Measurements from ENCODE around the gene DSCAML1. TPM values are rescaled to one million over a fixed set of nuclear protein-coding genes. Genes with fewer than 3 reads are reported as not detected.

Gene DSCAML1
- total and polyA plus RNA-seq, 10 of the 15 experiments (the other 5 are each of a cell fraction or from before 2014, with no cell fraction given) = 0.03 to 0.18 (median 0.06) TPM; not detected in 1

DNA sequence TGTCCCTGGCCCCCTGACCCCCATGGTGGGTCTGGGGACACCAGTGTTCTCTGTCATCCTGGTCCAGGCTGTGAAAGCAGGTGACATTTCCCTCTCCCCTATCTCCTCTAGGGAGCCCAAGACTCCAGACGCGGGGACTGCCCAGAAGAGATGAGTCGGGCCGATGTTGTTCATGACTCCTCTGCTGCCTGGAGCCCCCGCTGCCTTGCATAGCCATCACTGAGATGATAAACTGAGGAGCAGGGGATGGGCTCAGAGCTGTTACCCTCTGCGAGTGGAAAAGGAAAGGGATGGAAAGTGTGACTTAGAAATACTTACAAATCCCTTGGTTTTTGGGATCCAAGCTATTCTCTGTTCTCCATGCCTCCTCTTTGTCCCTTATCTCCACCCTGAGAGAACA is 209.6 kb downstream of the DSCAML1 start (continued):
- TF ChIP-seq, protein P1, sequence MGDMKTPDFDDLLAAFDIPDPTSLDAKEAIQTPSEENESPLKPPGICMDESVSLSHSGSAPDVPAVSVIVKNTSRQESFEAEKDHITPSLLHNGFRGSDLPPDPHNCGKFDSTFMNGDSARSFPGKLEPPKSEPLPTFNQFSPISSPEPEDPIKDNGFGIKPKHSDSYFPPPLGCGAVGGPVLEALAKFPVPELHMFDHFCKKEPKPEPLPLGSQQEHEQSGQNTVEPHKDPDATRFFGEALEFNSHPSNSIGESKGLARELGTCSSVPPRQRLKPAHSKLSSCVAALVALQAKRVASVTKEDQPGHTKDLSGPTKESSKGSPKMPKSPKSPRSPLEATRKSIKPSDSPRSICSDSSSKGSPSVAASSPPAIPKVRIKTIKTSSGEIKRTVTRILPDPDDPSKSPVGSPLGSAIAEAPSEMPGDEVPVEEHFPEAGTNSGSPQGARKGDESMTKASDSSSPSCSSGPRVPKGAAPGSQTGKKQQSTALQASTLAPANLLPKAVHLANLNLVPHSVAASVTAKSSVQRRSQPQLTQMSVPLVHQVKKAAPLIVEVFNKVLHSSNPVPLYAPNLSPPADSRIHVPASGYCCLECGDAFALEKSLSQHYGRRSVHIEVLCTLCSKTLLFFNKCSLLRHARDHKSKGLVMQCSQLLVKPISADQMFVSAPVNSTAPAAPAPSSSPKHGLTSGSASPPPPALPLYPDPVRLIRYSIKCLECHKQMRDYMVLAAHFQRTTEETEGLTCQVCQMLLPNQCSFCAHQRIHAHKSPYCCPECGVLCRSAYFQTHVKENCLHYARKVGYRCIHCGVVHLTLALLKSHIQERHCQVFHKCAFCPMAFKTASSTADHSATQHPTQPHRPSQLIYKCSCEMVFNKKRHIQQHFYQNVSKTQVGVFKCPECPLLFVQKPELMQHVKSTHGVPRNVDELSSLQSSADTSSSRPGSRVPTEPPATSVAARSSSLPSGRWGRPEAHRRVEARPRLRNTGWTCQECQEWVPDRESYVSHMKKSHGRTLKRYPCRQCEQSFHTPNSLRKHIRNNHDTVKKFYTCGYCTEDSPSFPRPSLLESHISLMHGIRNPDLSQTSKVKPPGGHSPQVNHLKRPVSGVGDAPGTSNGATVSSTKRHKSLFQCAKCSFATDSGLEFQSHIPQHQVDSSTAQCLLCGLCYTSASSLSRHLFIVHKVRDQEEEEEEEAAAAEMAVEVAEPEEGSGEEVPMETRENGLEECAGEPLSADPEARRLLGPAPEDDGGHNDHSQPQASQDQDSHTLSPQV (IDR thresholded peaks at IDR 0.05) = no peak

DNA sequence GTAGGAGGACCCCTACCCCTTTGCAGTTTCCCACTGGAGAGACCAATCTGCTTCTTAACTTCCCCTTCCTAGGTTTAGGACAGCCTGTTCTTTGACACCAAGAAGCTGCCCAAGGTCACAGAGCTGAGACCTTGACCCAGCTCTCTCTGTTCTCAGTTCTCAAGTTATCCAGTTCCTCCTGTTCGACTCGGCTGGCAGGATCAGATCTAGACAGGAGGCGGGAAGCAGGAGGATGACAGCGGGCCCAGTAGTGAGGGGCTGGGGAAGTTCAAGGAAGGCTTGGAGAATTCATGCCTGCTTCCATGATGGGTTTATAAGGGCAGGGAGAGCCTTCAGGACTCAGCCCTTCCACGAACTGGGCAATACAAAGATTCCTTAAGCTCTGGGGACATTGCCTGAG is 210.6 kb downstream of the DSCAML1 start:
- WGBS (ENCODE audit: insufficient coverage, insufficient replicate concordance, low lambda C conversion rate, missing lambda C conversion rate) = 25% methylated on average over 5 of the region's 5 CpGs
- CTCF ChIA-PET = no interaction called here
- Histone ChIP-seq H3K79me2 (ENCODE audit: control insufficient read depth, insufficient read depth, low read length) (no peaks in the 10 kb centered on the region), H3K36me3 (ENCODE audit: control insufficient read depth in 2 of 2, insufficient read depth in 2 of 2, low read length in 1 of 2) (no peaks in the 10 kb centered on the region), H3K4me2 (ENCODE audit: control insufficient read depth, insufficient read depth) (no peak overlapping the region), H3K9me3 (replicated peaks; ENCODE audit: control insufficient read depth, insufficient read depth, low read length) (no peaks in the 10 kb centered on the region), H3K4me1 (ENCODE audit: control insufficient read depth, insufficient read depth, low read length) (no peaks in the 10 kb centered on the region), H2AFZ (ENCODE audit: control insufficient read depth, low read depth, low read length) (no peak overlapping the region), H4K20me1 (ENCODE audit: control insufficient read depth, insufficient read depth) (no peaks in the 10 kb centered on the region), H3K27me3 (replicated peaks in 1 of 2; ENCODE audit: control insufficient read depth in 2 of 2, insufficient read depth in 2 of 2, low read length in 1 of 2) (peaks cover 5 to 8% of the 10 kb centered on the region in 2 experiments; a peak in 3 of 4 replicates), H3K9ac (ENCODE audit: control insufficient read depth, insufficient read depth, low read length) (no peak overlapping the region), H3K27ac (ENCODE audit: control insufficient read depth, insufficient read depth) (no peak overlapping the region), H3K4me3 (no peak overlapping the region)
- no peak for ATAC-seq
- FAIRE-seq = no peak
- RAD21 ChIA-PET (ENCODE audit: unreplicated experiment) = interaction anchor here (0.8 kb wide), 1 partner anchor 160 kb away, joined by 4 read pairs; no protein-coding TSS in a partner anchor
- POLR2A ChIA-PET = no interaction called here
- no TSS peak for BruUV-seq (replicated peaks)
- in situ Hi-C loops (cut with MboI) (no loop called here), intact Hi-C loops (cut with micrococcal nuclease; ENCODE audit: unreplicated experiment) (no loop called here)
- DNase-seq (ENCODE audit: low read depth, low spot score) = no peak
- SMC1A ChIA-PET (ENCODE audit: uncharacterized antibody, unreplicated experiment) = interaction anchor here (0.5 to 0.8 kb wide), 2 partner anchors 35 to 554 kb away, joined by 3 read pairs; no protein-coding TSS in a partner anchor
- no peak for TF ChIP-seq HDAC6 (IDR thresholded peaks at IDR 0.05; ENCODE audit: unreplicated experiment)
- no peak for TF ChIP-seq POLR2A (IDR thresholded peaks at IDR 0.05; ENCODE audit: low read depth, low read length)
- no peak for TF ChIP-seq NFXL1 (IDR thresholded peaks at IDR 0.05; ENCODE audit: borderline replicate concordance)
- TF ChIP-seq JUNB (IDR thresholded peaks at IDR 0.05) = no peak
- no peak for TF ChIP-seq SMC3 (IDR thresholded peaks at IDR 0.05; ENCODE audit: borderline replicate concordance, low read length)
- no peak for TF ChIP-seq BHLHE40 (IDR thresholded peaks at IDR 0.05; ENCODE audit: borderline replicate concordance in 1 of 2, low read depth in 2 of 2, low read length in 1 of 2)
- TF ChIP-seq PML (IDR thresholded peaks at IDR 0.05; ENCODE audit: low read length) = no peak
- TF ChIP-seq, protein P2, sequence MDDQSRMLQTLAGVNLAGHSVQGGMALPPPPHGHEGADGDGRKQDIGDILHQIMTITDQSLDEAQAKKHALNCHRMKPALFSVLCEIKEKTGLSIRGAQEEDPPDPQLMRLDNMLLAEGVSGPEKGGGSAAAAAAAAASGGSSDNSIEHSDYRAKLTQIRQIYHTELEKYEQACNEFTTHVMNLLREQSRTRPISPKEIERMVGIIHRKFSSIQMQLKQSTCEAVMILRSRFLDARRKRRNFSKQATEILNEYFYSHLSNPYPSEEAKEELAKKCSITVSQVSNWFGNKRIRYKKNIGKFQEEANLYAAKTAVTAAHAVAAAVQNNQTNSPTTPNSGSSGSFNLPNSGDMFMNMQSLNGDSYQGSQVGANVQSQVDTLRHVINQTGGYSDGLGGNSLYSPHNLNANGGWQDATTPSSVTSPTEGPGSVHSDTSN (IDR thresholded peaks at IDR 0.05; ENCODE audit: insufficient replicate concordance, low read depth, low read length) = no peak
- TF ChIP-seq NFYA (IDR thresholded peaks at IDR 0.05; ENCODE audit: borderline replicate concordance, low read depth, low read length) = no peak
- TF ChIP-seq, protein P3, sequence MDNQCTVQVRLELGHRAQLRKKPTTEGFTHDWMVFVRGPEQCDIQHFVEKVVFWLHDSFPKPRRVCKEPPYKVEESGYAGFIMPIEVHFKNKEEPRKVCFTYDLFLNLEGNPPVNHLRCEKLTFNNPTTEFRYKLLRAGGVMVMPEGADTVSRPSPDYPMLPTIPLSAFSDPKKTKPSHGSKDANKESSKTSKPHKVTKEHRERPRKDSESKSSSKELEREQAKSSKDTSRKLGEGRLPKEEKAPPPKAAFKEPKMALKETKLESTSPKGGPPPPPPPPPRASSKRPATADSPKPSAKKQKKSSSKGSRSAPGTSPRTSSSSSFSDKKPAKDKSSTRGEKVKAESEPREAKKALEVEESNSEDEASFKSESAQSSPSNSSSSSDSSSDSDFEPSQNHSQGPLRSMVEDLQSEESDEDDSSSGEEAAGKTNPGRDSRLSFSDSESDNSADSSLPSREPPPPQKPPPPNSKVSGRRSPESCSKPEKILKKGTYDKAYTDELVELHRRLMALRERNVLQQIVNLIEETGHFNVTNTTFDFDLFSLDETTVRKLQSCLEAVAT (IDR thresholded peaks at IDR 0.05) = no peak
- TF ChIP-seq BCL11A (IDR thresholded peaks at IDR 0.05; ENCODE audit: low read depth, low read length) = no peak
- TF ChIP-seq GABPA (IDR thresholded peaks at IDR 0.05; ENCODE audit: low read depth) = no peak
- TF ChIP-seq, protein P4, sequence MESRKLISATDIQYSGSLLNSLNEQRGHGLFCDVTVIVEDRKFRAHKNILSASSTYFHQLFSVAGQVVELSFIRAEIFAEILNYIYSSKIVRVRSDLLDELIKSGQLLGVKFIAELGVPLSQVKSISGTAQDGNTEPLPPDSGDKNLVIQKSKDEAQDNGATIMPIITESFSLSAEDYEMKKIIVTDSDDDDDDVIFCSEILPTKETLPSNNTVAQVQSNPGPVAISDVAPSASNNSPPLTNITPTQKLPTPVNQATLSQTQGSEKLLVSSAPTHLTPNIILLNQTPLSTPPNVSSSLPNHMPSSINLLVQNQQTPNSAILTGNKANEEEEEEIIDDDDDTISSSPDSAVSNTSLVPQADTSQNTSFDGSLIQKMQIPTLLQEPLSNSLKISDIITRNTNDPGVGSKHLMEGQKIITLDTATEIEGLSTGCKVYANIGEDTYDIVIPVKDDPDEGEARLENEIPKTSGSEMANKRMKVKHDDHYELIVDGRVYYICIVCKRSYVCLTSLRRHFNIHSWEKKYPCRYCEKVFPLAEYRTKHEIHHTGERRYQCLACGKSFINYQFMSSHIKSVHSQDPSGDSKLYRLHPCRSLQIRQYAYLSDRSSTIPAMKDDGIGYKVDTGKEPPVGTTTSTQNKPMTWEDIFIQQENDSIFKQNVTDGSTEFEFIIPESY (IDR thresholded peaks at IDR 0.05) = no peak
- TF ChIP-seq SMARCA5 (IDR thresholded peaks at IDR 0.05) = no peak
- no peak for TF ChIP-seq MEF2A (IDR thresholded peaks at IDR 0.05; ENCODE audit: insufficient read depth, low read depth, low read length)

All from GM12878 (cell line).